GM18498 (cell line): Measurements from ENCODE around the gene NAA50.

Experiments
- ATAC-seq: cut with Tn5 transposase; IDR thresholded peaks from one replicate; pipeline ENCODE4 v1.9.1; 2021; ENCODE audit warnings: mild to moderate bottlenecking, moderate library complexity; ENCODE audit not compliant: unreplicated experiment

NAA50 gene

GRCh38 chr3:113743006-113743630, 2.9 kb downstream of the NAA50 start:
- no peak for ATAC-seq

- ATAC-seq: no peak
Observed at GRCh38 chr3:113741620-113742019, 4.4 kb downstream of the NAA50 start.

GRCh38 chr3:113741086-113741485, 5.0 kb downstream of the NAA50 start:
- no peak for ATAC-seq

- ATAC-seq: peak; percentile 72
Observed at GRCh38 chr3:113736548-113737089, 9.4 kb downstream of the NAA50 start.

GRCh38 chr3:113731694-113732093, 14.4 kb downstream of the NAA50 start:
- no peak for ATAC-seq

- no peak for ATAC-seq
Observed at GRCh38 chr3:113730550-113730949, 15.5 kb downstream of the NAA50 start.

- ATAC-seq: no peak
Observed at GRCh38 chr3:113728661-113729060, 17.4 kb downstream of the NAA50 start.

- ATAC-seq: no peak
Observed at GRCh38 chr3:113721636-113722035, 24.4 kb downstream of the NAA50 start.

GRCh38 chr3:113719758-113720157, 26.3 kb downstream of the NAA50 start:
- no peak for ATAC-seq

- no peak for ATAC-seq
Observed at GRCh38 chr3:113719294-113719693, 26.8 kb downstream of the NAA50 start.

GRCh38 chr3:113717818-113718217, 28.2 kb downstream of the NAA50 start:
- no peak for ATAC-seq

GRCh38 chr3:113717308-113717707, 28.7 kb downstream of the NAA50 start:
- ATAC-seq: no peak

GRCh38 chr3:113714702-113715101, 31.3 kb downstream of the NAA50 start:
- ATAC-seq: no peak

- no peak for ATAC-seq
Observed at GRCh38 chr3:113712129-113712528, 33.9 kb downstream of the NAA50 start.

GRCh38 chr3:113707835-113708234, 38.2 kb downstream of the NAA50 start:
- no peak for ATAC-seq

- no peak for ATAC-seq
Observed at GRCh38 chr3:113698956-113699355, 47.1 kb downstream of the NAA50 start.

- ATAC-seq: no peak
Observed at GRCh38 chr3:113698213-113698742, 47.8 kb downstream of the NAA50 start.

- no peak for ATAC-seq
Observed at GRCh38 chr3:113697500-113698090, 48.5 kb downstream of the NAA50 start.

GRCh38 chr3:113696658-113697499, 49.2 kb downstream of the NAA50 start:
- ATAC-seq: peak; percentile 92

- peak; percentile 69 for ATAC-seq
Observed at GRCh38 chr3:113695786-113696645, 50.0 kb downstream of the NAA50 start, which contains the start of gene USF3. USF3 (minus strand) TSS chr3:113696642; CDS start chr3:113674878, 21,764 bp downstream.
